GM19025 (cell line): ENCODE data around the gene RTKN.
A peak's percentile ranks its signal among the peaks of the same experiment; 100 is the strongest.
"Not testable (repeated sequence)": the region's sequence is repeated elsewhere in the genome, so short reads cannot be mapped to it uniquely, and the experiment has no call there.

Source experiments
- ATAC-seq: cut with Tn5 transposase; IDR thresholded peaks from one replicate; pipeline ENCODE4 v1.9.1; 2021; ENCODE audit warnings: mild to moderate bottlenecking, low read depth, moderate library complexity; ENCODE audit not compliant: unreplicated experiment

The RTKN gene

GRCh38 chr2:74441690-74442482 lies at the start of gene RTKN:
Gene RTKN, minus strand, starts transcription at chr2:74441937. Its CDS starts 121 bp downstream, at chr2:74441816.
- ATAC-seq, result peak; percentile 36

DNA sequence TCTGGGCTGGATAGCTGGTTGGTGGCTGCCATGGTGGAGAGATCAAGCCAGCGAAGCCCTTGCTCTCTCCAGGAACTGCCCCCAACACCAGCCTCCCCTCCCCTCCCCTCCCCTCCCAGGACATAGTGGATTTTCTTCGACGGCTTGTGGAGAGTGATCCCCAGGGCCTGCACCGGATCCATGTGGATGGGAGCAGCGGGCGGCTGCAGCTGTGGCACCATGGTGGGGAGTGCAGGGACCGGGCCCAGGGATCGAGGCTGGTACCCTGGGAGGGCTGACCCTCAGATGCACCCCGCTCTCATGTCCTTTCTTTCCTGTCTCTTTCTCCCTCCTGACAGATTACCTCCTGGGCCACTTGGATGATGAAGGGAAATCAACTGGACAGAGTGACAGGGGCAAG lies 48.2 kb upstream of the RTKN start:
- no peak for ATAC-seq

- ATAC-seq, result no peak
These were observed 47.1 kb upstream of the RTKN start for GRCh38 chr2:74488643-74489481.

- no peak for ATAC-seq
These were observed 44.4 kb upstream of the RTKN start for GRCh38 chr2:74486141-74486540.

- not testable (repeated sequence) for ATAC-seq
These were observed 42.0 kb upstream of the RTKN start for GRCh38 chr2:74483675-74484164.

GRCh38 chr2:74482801-74483674 lies 41.3 kb upstream of the RTKN start, which contains the start of the genes CCDC142 and TTC31:
Gene CCDC142, minus strand, starts transcription at chr2:74482998. Its CDS starts 161 bp downstream, at chr2:74482837.
Gene TTC31, plus strand, starts transcription at chr2:74483081. Its CDS starts 15 bp downstream, at chr2:74483096.
- peak; percentile 82 for ATAC-seq

- ATAC-seq, result peak; percentile 36
These were observed 40.4 kb upstream of the RTKN start for GRCh38 chr2:74481961-74482800.

DNA sequence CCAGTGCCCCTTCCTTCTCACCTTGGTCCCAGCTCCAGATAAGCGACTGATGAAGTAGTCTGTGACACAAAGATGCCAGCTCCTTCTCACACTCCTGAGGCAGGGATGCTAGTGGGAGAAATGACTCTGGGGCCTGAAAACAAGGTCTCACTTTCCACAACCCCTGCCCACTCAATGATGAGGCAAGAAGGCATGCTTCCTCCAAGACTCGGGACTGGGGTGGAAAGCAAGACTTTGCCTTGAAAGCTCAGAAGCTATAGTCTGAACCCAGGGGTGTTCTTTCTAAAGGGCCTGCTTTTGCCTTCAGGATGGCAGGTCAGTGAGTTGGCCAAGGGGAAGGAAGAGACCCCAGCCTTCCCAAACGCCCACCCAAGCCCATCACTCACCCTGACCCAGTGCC lies 39.7 kb upstream of the RTKN start:
- no peak for ATAC-seq

GRCh38 chr2:74474899-74475298 lies 33.2 kb upstream of the RTKN start:
- no peak for ATAC-seq

GRCh38 chr2:74474481-74474880 lies 32.7 kb upstream of the RTKN start:
- no peak for ATAC-seq

- ATAC-seq, result no peak
These were observed 31.2 kb upstream of the RTKN start for GRCh38 chr2:74472945-74473258.

- ATAC-seq, result peak; percentile 79
These were observed 30.6 kb upstream of the RTKN start, which contains the start of gene MRPL53 for GRCh38 chr2:74472086-74472944. Gene MRPL53, minus strand, starts transcription at chr2:74472680. Its CDS starts 20 bp downstream, at chr2:74472660.

GRCh38 chr2:74471332-74472065 lies 29.8 kb upstream of the RTKN start:
- ATAC-seq, result no peak

GRCh38 chr2:74470742-74471141 lies 29.0 kb upstream of the RTKN start:
- not testable (repeated sequence) for ATAC-seq

GRCh38 chr2:74464406-74464805 lies 22.7 kb upstream of the RTKN start:
- ATAC-seq, result no peak

DNA sequence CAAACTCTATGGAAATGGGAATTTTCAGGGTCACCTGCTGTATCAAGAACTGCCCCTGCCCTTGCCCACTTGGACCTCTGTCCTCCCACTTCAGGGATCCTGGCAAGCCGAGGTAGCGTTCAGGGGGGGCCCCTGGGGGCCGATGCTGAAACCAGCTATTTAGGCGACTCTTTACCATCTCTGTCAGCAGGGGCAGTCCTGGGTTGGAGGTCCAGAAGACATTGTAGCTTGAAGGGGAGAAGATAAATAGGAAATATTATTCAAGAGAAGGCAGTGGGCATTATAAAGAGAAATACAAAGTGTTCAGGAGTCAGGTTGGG lies 21.0 kb upstream of the RTKN start:
- ATAC-seq, result no peak

DNA sequence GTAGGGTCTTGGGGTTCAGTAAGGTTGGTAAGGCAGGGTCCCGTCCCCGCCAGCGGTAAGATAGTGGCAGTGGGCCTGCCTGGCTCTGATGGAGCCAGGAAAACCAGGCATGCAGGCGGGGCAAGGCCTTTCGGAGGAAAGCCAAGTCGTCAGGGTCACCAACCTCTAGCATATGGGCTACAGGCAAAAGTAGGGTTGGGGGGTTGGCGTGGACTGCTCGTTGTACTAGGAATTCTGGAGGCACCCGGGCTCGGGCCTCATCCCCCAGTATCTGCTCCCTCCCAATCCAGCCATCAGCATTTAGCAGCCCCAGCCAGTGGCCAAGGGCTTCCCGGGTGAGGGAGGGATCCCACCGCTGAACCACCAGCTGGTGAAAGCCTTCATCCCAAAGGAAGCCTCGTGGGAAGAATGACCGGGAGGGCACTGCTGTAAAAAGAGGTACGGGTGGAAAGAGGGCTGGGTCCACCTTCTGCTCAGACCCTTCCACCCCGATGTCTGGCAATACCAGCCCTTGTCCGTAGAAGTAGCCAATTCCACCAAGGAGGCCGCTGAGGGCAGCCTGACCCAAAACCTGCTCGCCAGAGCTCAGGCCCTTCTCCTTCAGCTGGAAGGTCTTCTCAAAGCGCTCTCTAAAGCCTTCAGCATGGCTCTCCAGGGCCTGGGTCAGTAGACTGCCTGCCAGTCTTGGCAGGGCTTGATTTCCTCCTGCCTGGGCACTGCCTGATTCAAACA lies 20.5 kb upstream of the RTKN start:
- ATAC-seq, result no peak
